Ureter (tissue), 1 donor: ENCODE results near the gene TMEM255A. TPM values are rescaled to one million over a fixed set of nuclear protein-coding genes. Genes with fewer than 3 reads are reported as not detected.

ENCODE experiments used
- DNase-seq: peaks from one replicate; pipeline ENCODE4 v3.0.0-alpha.2; 2020; ENCODE audit warnings: low spot score
- total RNA-seq: library from RNA; stranded (reverse); gene quantifications from one replicate; pipeline ENCODE4 v1.2.4, GENCODE V29; 2023
- donor health status: DM: yes; HTN: yes; CAD: no.

The TMEM255A gene
- total RNA-seq, 1 donor from 2014 or later = 2.1 TPM

DNA sequence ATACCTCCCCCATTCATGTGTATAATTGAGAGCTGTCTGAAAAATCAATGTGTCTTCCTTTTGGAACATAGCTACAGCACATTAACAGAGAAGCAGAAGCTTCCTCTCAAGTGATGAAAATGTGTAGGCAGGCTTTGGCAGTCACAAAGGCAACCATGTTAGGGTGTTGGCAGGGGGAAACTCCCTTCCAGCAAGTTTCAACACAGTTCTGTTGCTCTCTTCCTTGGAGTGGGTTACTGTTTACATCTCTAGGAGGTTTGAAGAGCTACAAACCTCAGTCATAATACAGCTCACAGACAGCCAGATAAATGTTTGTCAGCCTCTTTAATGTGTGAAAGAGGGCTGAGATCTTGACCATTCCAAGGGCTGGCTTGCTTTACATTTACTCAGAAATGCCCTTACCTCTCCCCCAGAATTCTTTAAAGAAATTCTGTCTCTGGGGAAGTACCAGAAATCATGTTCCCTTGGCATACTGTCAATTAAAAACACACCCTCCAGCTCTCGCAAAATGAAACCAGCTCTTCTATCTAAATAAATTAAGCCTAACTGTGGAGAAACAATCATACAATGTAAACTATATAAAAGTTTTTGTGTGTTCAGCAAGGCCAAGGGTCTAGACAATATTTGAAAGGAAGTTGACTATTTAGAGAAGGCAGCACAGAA is 41.8 kb downstream of the TMEM255A start:
- DNase-seq = no peak

DNA sequence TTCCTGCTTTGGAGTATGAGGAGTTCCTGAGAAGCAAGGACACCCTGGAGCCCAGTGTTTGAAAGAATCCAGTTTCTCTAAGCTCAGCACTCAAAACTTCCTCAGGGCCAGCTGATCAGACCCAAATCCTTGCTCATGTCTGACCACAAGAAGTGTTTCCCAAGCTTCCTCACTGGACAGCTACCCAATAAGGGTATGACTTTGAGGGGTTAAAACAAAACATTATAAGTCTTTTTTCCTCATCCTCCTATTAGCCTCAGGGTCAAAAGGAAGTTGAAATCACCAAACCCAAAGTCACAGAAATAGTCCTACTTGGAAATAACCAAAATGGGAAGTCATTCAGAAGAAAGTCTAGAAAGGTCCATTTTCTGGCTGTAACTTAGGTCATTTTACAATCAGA is 46.9 kb downstream of the TMEM255A start:
- no peak for DNase-seq

DNA sequence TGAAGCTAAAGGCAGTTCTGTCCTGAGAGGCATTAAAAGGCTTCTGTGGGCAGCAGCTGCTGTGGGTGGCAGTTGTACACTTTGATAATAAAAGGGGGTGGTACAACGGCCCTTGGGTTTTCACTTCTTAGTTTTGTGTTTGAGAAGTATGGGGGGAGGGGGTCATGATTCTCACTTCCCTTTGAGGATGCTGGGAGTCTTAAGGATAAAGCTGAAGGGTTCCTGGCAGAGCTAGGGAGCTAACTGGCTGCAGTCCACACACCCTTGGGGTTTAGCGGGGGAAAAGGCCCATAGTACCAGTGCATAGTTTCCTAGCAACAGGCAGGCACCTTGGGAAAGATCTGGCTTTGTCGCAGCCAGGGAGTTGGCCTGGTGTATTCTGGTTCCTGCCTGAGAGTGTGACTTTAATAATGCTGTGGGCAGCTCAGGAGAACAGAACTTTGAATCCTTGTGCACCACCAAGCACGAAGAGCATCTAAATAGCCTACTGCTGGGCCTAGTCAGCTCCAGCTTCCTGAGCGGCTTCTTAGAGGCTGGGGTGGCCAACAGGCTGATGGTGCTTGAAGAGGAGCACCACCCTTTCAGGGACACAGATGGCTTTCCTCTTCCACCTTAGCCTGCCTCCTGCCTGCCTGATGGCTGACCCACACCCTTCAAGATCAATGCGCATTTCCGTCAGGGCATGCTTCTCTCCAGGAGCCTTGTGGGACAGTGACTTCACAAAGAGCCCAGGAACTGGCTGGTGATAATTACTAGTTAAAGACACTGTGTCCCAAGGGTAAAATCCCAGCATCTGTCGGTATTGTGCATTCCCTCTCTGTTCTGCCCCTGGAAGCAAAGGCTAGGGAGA is 48.2 kb downstream of the TMEM255A start:
- no peak for DNase-seq

DNA sequence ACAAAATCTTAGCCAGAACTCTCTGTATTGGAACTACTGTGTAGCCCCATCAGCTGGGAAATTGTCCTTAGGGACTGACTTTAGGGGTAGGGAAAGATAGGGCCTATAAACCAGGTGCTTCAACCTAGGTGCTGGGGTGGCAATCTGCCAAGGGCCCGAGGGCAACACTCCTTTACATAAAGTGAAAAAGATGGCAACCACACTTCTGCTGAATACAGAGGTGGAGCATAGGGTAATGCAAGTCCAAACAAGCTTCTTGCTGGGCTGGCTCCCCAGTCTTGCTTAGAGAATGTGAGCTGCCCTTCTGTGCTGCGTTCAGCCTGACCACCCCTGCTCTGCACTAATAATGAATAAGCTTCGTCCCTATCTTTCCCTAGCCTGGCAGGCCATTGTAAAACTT is 50.9 kb downstream of the TMEM255A start:
- DNase-seq = peak; percentile 45

DNA sequence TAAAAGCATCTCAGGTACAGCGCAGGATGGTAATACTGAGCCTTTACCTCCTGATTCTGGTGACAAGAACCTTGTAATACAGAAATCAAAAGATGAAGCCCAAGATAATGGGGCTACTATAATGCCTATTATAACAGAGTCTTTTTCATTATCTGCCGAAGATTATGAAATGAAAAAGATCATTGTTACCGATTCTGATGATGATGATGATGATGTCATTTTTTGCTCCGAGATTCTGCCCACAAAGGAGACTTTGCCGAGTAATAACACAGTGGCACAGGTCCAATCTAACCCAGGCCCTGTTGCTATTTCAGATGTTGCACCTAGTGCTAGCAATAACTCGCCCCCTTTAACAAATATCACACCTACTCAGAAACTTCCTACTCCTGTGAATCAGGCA is 57.5 kb downstream of the TMEM255A start:
- no peak for DNase-seq

DNA sequence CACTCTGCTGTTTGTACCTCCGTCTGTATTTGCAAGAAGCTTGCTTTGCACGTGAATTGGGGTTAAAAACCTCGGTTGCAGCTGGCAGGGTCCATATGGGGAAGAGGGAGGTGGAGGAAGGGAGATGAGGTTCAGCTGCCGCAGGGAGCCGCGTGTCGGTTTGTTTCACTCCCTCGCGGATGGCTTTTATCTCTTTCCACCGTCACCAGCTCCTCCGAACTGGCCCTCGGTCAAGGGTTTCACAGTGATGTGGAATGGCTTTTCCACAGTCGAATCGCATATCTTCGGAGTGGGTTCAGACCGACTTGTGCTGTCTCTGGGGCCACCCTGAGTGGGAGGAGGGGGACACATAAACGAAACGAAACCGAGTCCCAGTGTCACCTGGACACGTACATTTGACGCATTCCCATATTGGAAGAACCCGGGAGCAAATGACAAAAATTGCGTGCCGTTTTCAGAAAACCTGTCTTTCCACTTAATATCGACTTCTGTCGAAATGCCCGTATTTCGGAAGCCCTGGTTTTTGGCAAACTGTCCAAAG is 59.7 kb downstream of the TMEM255A start:
- DNase-seq = peak; percentile 51

DNA sequence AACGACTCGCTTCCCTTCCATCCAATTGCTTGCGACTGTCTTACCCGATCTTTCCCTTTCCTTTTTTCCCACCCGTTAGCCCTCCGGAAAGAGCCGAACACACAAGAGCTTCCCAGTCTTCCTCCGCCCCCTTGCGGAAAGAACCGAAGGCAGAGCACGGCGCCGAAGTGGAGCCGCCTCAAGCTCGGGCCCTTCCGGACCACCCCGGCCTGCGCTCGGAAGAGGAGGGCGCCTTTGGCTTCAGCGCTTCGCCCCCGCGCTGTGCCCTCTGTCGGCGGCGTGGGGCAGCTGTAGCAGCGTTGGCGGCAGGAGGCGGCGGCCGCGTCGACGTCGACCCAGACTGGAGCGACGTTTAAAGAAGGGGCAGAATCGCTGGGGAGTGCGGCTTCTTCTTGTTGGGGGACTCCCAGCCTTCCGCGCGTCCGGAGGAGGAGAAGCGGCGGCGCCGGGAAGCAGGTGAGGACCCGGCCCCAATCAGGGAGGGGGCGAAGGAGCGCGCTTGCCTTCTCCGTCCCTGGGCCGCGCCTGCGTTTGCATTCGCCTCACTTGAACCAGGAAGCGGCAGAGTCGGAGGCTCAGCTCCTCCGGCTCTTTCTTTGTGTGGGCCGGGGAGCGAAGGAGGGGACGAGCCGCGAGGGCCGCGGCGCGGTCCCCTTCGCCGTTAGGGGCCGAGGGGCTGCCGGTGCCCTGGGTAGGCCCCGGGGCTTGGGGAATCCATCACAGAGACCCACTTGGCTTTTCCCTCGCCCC is 60.6 kb downstream of the TMEM255A start, which contains the start of gene ZBTB33:
Gene ZBTB33, plus strand, starts transcription at position 291 of the 750 bp plus-strand sequence. CDS start 2,604 bp downstream, outside the sequence.
- DNase-seq = peak; percentile 91

DNA sequence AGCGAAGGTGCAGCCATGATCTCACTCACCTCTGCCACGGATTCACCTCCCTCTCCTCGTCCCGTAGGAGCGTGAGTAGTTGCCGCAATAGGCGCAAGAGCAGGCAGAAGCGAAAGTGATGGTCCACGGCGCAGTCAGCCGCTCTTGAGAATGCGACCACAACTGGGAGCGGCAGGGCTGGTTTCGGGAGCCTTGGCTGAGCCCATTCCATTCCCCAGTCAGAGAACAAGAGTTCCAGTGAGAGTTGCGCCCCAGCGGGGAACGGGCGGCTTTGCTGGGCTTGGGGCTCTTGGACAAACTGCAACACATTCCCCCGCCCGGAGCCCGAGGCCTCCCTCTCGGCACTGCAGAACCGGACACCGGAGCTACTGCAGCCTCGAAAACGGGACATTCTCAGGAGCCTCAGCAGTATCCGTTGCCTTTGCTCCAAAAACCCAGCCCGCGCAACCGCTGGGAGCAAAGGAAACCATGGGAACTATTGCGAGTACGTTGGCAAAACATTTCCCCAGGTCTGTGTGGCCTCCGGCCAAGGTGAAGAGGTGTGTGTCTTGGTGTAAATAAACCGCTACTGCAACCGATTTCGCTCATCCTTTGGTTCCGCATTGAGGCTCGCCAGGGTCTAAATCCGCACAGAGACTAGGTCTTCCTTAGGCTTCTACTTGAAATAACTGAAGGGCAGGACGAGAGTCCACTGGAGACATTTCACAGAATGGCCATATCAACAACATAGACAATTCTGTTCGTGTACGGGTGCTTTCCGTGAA is 66.3 kb downstream of the TMEM255A start:
- peak; percentile 81 for DNase-seq

DNA sequence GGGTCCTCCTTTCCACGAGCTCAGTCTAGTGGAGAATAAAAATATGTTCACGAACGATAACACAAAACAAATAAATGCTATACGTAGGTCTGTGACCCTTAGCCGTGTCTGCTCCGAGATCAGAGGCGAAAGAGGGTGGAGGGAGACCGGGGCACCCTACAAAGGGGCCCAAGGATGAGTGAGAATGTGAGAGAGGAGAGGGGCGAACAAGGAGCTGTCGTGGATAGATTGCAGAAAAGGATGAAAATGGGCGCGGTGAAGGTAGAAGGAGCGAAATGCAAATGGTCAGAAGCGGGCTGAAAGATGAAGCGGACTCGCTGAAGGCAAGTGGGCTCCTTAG is 66.9 kb downstream of the TMEM255A start:
- DNase-seq = no peak

DNA sequence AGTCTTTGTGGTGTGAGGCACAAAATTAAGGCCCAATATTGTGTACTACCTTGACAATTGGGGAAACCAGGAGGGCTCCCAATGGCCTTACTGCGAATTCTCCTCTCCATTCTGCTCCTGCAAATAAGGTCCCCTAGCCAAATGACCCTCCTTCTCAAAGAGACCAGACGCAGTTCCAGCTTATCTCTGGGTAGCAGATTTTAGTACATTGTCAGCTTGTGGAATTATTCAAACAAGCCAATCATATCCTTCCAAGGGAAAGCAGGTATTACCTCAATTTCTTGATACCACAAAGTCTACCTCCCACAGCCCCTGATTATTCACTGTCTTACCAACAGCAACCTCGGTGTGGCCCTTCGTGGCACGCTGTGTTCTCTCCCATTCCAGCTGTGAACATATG is 68.4 kb downstream of the TMEM255A start:
- DNase-seq = no peak

DNA sequence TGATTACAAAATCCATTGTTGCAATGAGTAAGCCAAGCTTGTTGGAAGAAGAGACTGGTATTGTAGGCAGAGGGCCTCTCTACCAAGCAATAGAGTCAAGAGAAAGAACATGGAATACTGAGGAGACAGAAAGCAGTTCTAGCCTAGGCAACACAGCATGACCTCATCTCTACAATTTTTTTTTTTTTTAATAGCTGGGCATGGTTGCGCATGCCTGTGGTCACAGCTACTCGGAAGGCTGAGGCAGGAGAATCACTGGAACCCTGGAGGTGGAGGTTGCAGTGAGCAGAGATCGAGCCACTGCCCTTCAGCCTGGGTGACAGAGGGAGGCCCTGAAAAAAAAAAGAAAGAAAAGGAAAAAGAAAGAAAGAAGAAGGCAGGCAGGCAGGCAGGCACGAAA is 72.3 kb downstream of the TMEM255A start:
- DNase-seq = no peak

DNA sequence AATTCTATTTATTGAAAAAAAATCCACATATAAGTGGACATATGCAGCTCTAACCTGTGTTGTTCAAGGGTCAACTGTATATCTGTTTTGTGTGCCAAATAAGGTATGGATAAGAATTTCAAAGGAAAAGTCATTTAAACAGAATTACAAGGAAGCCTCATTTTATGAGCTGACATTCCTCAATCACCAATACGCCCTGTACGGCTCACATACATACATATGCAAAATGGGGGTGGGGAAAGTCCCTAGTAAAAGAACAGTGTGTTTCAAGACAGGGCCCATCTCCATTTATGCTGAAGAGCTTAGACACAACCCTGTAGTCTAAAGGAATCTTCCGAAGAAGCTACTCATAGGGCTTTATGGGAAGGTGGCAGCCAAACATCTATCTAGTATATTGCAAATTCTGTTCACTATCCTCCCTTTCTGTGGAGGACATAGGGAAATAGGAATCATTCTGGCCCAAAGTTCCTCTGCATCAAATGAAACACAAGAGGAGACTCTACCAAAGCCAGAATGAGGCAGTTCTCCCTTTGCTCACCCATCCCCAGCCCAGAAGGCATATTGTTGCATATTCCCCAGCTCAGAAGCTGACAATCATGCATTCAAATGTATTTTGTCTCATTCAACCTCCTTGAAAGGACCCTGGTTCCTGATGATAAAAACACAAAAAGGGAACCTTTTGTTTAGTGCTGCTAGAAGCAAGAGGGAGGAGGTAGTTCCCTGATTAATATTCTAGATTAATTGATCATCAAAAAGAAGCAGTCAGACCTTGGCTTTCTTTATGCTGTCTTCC is 74.4 kb downstream of the TMEM255A start:
- no peak for DNase-seq

DNA sequence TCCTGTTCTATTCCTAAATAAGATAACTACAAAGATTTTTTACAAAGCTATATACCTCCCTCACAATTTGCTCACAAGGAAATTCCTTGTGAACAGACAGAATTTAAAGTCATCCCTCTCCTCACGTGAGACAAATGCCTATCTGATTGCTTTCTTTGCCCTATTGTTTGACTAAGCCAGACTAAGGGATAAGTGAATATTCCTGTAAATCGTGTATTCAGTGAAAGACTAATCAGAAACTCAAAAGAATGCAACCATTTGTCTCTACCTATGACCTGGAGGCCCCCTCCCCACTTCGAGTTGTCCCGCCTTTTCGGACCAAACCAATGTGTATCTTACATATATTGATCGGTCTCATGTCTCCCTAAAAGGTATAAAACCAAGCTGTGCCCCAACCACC is 76.0 kb downstream of the TMEM255A start:
- DNase-seq = no peak

DNA sequence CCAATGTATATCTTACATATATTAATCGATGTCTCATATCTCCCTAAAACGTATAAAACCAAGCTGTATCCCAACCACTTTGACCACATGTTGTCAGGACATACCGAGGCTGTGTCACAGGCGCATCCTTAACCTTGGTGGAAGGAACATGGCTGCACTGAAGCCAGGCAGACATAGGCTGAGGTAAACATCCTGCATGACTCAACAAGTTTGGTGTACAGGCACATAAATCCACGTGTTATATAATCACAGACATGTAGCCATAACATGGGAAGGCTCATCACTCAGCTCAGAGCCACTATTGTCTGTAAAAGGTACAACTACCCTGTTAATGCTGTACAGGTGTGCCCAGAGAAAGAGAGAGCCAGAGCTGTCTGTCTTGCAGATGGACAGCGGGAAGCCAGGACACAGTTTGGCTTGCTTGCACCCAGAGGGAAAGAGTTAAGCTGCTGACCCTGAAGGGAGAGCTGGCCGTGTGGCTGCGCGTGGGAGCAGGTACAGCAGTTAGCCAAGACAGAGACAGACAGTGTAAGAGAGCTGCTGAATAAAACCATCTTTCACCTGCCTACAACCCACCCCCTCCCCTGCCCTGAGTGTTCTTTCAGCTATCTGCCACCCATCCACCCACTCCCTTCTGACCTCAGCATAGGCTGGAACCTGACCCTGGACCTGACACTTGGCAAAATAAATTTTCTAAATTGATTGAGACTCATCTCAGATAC is 82.9 kb downstream of the TMEM255A start:
- no peak for DNase-seq

DNA sequence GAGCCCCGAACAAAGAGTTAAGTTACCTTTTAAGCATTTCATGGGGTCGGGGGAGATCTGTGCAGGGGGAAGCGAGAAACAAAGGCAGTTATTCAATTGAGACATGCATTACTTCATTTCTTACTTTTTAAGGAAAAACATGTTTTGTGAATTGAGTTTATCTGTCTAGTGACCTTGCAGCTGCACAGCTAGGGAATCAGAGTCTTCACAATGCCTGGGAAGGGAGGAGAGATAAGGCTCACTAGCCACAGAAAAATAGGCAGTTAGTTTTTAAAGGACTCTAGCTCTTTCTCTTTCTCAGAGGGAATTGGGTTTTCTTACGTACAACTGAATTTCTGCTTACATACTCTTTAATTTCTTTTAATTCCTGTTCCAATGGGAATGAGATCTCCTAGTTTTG is 86.9 kb downstream of the TMEM255A start:
- DNase-seq = no peak

DNA sequence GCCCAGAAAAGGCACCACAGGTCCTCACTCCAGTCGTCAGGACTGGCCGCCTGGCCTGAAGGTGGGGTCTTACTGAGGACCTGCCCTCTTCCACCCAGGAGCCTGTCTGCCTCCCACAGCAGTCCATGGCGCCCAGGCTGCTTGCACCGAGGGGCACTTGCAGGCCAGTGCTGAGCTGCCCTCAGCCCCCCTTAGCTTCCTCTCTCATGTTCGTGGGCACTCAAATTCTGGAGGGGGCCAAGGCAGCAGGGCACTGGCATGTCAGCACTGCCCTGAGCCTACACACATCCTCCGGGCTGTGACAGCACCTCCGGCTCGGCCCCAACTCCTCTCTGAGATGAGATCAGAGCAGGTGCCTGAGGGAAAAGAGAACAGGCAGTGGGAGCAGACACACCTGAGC is 87.9 kb downstream of the TMEM255A start:
- no peak for DNase-seq

DNA sequence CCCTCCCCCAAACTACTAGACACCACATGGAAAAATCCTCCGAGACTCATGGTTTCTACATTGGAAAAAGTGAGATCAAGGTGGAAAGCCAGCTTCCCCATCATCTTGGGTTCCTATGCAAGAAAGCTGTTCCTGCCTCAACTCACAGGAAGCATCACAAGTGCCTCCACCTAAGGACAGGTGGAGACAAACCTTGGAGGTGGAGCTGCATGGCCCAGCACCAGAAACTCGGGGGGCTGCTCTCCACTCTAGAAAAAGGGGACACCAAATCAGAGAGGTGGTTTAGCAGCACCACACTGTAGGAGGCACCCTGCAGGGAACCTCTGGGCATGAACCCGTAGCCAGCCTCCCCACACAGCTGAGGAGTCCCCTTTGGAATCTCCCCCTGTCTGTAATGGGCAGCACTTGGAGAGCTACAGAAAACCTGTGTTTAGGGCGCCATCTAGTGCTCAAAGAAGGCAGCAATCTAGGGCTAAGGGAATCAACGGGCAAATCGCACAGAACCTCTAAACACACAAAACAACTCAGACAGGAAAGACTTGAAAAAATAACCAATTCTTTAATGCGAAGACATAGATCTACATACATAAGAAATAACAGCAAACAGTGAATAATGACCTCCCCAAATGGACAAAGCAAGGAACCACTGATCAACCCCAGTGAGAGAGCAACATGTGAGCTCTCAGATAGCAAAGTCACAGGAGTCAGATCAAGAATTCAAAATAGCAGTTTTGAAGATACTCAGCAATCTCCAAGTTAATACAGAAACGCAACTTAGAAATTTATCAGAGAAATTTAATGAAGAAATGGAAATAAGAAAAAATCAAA is 97.6 kb downstream of the TMEM255A start:
- DNase-seq = peak; percentile 65
